Calu3 (cell line): ENCODE results near the gene IRF2BP2. TPM values are rescaled to one million over a fixed set of nuclear protein-coding genes. Genes with fewer than 3 reads are reported as not detected.

Experiments used
- BruUV-seq: library from RNA; stranded (reverse); fragments of 400-500 nt; replicated peaks from 2 replicates; lab custom pipeline; 2021; lab: Mats Ljungman, UMichigan
- CTCF ChIA-PET: fragments of 300-600 bp; sonication (Branson Sonifier 250); formaldehyde crosslinking; loops from one replicate; lab custom pipeline; 2022; ENCODE audit warnings: antibody characterized with exemption; lab: Charles Lee
- DNase-seq: peaks from one replicate; pipeline ENCODE4 v3.0.0; 2022
- H3K27ac Mint-ChIP-seq: one replicate; pipeline ENCODE4 v1.8.0; 2022; ENCODE audit warnings: mixed read lengths; ENCODE audit not compliant: unreplicated experiment
- H3K27me3 Mint-ChIP-seq: one replicate; pipeline ENCODE4 v1.8.0; 2022; ENCODE audit warnings: mixed read lengths; ENCODE audit not compliant: unreplicated experiment
- H3K36me3 Mint-ChIP-seq: one replicate; pipeline ENCODE4 v1.8.0; 2022; ENCODE audit warnings: mild to moderate bottlenecking, moderate library complexity, mixed read lengths; ENCODE audit not compliant: insufficient read depth, unreplicated experiment
- H3K4me1 Mint-ChIP-seq: one replicate; pipeline ENCODE4 v1.8.0; 2022; ENCODE audit warnings: mild to moderate bottlenecking, low read depth, mixed read lengths; ENCODE audit not compliant: unreplicated experiment
- H3K4me3 Mint-ChIP-seq: one replicate; pipeline ENCODE4 v1.8.0; 2022; ENCODE audit warnings: mild to moderate bottlenecking, low read depth, moderate library complexity, mixed read lengths; ENCODE audit not compliant: unreplicated experiment
- H3K9me3 Mint-ChIP-seq: one replicate; pipeline ENCODE4 v1.8.0; 2022; ENCODE audit warnings: low read depth, mixed read lengths; ENCODE audit not compliant: unreplicated experiment
- CTCF ChIP-seq: fragments of 200-600 bp; IDR thresholded peaks from one replicate; pipeline ENCODE4 v1.8.0; 2022; ENCODE audit warnings: antibody characterized with exemption; ENCODE audit not compliant: unreplicated experiment
- intact Hi-C: fragments of 100-400 bp; cut with micrococcal nuclease; formaldehyde crosslinking; loops from one replicate; pipeline ENCODE4 v1.10.0; 2022; ENCODE audit not compliant: unreplicated experiment
- total RNA-seq: library from RNA; stranded (reverse); gene quantifications from 2 replicates; pipeline ENCODE4 v1.2.3, GENCODE V29; 2022

IRF2BP2 gene
- total RNA-seq, 1 experiment from 2014 or later, result 192 TPM

DNA sequence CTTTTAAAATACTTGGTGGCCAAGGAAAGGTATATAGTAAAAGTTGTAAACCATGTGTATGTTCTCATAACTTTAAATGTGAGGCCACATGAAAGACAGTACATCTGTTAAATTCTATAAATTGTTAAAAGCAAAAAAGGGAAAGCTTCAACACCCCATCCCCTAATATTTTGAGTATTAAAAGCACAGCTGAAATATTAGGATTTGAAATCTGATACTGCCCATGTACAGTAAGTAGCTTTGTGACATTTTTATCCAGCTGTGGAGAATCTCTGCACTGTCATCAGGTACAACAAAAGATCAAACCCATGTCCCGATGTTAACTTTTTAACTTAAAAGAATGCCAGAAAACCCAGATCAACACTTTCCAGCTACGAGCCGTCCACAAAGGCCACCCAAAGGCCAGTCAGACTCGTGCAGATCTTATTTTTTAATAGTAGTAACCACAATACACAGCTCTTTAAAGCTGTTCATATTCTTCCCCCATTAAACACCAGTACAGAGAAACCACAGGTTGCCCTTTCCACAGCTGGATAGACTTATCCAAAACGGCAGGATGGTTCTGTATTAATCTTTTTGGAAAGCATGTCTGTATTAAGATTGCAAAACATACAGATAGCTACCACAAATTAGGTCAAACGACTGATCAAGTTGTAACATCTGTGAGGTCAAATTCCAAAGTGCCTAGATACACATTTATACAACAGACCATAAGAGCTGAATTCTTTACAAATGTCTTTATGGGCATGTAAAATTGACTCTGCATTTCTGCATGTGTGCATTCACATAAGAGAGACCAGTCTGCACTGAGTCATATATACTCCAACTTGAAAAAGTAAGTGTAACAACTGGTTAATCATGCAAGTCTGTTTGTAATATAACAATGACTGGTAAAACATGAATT lies 5.2 kb downstream of the IRF2BP2 start:
- peaks cover 96% of the 10 kb centered on the region for H3K36me3 Mint-ChIP-seq

GRCh38 chr1:234603221-234604204 lies 6.5 kb downstream of the IRF2BP2 start:
- TSS peak; percentile 66 for BruUV-seq
- no peak for TF ChIP-seq CTCF
- H3K27ac Mint-ChIP-seq, result peak overlapping the region; percentile 96
- peaks cover 62% of the 10 kb centered on the region for H3K4me1 Mint-ChIP-seq
- peak overlapping the region; percentile 89 for H3K4me3 Mint-ChIP-seq
- DNase-seq, result no peak
- no peaks in the 10 kb centered on the region for H3K27me3 Mint-ChIP-seq
- no peaks in the 10 kb centered on the region for H3K9me3 Mint-ChIP-seq
- CTCF ChIA-PET, result interaction anchor here (0.8 to 1.4 kb wide), 6 partner anchors 8 to 490 kb away, joined by 3 to 7 read pairs (median 4); no protein-coding TSS in a partner anchor
- peaks cover 99% of the 10 kb centered on the region for H3K36me3 Mint-ChIP-seq
- intact Hi-C loops, result no loop called here

More for the DNA sequence above, 5.2 kb downstream of the IRF2BP2 start:
- intact Hi-C loops, result no loop called here
- peak overlapping the region; percentile 96 for H3K27ac Mint-ChIP-seq
- peaks cover 56% of the 10 kb centered on the region for H3K4me1 Mint-ChIP-seq
- no peak for DNase-seq
- H3K27me3 Mint-ChIP-seq, result no peaks in the 10 kb centered on the region
- no TSS peak for BruUV-seq
- no peak for TF ChIP-seq CTCF
- H3K4me3 Mint-ChIP-seq, result peak overlapping the region; percentile 89
- CTCF ChIA-PET, result interaction anchor here (0.6 to 1.4 kb wide), 7 partner anchors 27 to 488 kb away, joined by 3 to 7 read pairs (median 3); no protein-coding TSS in a partner anchor
- no peaks in the 10 kb centered on the region for H3K9me3 Mint-ChIP-seq

DNA sequence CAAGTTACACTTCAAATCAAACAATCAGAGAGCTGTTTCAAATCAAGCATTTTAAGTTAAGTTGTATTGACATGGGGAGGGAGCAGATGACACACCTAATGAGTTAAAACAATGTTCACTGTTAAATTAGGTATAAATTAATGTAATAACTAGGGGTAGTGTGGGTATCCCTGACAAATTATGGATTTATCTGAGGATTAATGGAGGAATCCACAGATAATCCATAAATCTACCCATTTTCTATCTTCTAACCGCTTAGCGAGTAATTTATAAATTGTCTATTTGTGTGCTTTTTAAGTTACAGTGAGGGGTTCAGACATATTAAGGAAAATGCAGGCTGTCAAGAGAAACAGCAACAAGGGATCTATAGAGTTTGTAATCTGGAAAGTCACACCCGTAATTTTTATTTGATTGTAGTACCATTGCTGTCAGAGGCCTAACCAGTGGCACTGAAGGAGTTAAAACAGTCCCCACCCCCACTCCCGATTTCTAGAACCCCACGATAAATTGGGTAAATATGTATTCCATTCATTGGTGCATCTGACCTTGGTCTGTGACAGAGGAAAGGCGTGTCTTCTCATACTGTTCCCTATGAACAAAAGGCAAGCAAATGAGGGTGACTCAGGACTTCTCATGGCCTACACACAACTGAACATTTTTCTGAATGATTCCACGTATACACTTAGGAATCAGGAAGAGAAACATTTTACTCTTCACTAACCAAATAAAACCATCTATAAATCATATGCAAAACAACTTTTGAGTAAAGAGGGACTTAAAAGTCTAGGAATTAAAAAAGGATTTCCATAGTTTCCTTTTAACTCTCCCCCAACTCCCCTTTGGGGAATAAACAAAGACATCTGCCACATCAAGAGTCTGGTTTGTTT lies 7.4 kb downstream of the IRF2BP2 start:
- CTCF ChIA-PET, result interaction anchor here (1.0 to 2.0 kb wide), 4 partner anchors 9 to 481 kb away, joined by 3 to 11 read pairs (median 6); no protein-coding TSS in a partner anchor
- no TSS peak for BruUV-seq
- peak; percentile 64 for DNase-seq
- Mint-ChIP-seq H3K27ac (peak overlapping the region; percentile 96), H3K4me1 (peaks cover 56% of the 10 kb centered on the region), H3K36me3 (peaks cover 90% of the 10 kb centered on the region), H3K4me3 (peak overlapping the region; percentile 89), H3K27me3 (no peaks in the 10 kb centered on the region), H3K9me3 (no peaks in the 10 kb centered on the region)
- TF ChIP-seq CTCF, result no peak
- intact Hi-C loops, result no loop called here
